Fibroblast of skin of back (primary cell): Measurements from ENCODE around the gene ARHGEF28.
A peak's percentile ranks its signal among the peaks of the same experiment; 100 is the strongest.

Source experiments
- DNase-seq: peaks from one replicate; pipeline ENCODE4 v3.0.0-alpha.2; 2013

The ARHGEF28 gene

DNA sequence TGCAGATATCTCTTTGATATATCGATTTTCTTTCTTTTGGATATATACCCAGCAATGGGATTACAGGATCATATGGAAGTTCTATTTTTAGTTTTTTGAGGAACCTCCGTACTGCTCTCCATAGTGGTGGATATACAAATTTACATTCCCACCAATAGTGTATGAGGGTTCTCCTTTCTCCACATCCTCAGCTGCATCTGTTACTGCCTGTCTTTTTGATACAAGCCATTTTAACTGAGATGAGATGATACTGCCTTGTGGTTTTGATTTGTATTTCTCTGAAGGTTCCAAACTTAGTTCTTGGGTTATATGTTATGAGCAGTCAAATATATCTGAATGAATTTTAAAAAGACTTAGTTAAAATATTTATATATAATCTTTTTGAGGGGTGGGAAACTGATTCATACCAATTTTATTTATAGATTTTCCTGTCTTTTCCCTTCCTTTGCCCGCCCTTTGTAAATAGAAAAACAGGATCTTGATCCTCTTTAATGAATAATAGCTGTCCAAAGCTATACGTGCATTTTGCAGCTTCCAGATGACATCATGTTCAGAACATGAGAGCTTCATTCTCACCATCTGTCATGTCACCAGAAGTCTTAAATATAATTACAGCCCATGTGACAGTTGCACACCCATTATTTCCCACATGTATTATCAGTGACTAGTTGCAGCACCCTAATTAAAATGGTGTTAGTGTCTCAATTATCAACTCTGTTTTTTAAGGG is 6.2 kb upstream of the ARHGEF28 start:
- DNase-seq: no peak

DNA sequence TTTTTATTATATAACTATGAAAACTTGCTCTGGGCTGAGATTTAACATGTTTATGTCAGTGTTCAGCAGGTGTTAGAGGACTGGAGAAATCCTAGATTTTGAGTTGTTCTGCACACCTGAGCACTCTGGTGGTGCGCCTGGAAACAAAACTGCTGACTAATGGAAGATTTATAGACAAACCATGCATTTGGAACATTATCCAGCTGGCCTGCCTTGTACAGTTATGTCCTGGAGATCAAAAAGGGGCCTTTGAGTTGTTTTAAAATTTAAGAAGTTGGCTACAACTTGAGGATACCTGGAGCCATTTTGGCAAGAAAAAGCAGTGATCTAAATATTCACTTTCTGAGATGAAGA is 5.7 kb upstream of the ARHGEF28 start:
- no peak for DNase-seq

DNA sequence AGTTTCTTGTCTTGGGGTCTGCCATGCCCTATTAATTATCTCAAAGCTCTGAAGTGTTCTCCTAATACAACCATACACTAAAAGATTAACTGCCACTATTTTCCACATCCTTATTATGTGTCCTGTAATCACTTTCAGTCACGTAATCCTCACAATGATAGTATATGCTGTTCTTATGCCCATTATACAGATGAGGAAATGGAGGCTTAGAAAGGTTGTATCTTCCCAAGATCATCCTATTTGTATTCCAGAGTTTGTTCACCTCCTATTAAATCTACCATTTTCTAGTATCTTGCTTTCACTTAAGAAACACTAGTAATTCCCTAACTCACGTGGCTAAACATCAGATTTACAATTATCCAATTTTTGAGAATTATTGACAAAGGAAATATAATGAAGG is 2.9 kb upstream of the ARHGEF28 start:
- no peak for DNase-seq

GRCh38 chr5:73623901-73624404 is 2.0 kb upstream of the ARHGEF28 start:
- no peak for DNase-seq

GRCh38 chr5:73624888-73625287 is 1.1 kb upstream of the ARHGEF28 start:
- no peak for DNase-seq

DNA sequence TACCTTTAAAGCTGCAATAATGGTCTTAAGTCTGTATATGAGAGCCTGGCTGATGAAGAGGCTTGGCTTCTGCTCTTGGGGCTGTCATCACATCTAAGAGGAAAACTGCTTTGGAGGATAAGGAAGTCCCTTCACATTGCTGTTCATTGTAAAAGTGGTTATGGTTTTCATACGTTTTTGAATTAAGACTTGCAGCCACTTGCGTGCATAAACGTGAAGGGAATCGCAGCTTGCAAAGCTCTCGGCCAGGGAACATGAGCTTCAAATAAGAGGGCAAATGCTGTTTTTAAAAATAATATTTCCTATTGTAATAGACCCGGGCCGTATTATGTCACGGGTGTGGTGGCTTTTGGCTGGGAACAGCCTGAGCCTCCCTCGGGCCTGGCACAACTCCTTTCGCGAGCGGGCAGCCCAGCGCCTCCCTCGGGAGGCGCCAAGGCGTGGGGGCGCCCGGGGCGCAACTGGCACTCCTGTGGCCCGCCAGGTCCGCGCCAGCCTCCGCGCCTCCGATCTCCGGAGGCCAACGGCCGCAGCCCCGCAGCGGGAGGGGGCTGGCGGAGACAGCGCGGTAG is 538 bp upstream of the ARHGEF28 start:
- DNase-seq: no peak

GRCh38 chr5:73626814-73627313 is 868 bp downstream of the ARHGEF28 start:
- DNase-seq: no peak

GRCh38 chr5:73629456-73629855 is 3.5 kb downstream of the ARHGEF28 start:
- no peak for DNase-seq

GRCh38 chr5:73630765-73631164 is 4.8 kb downstream of the ARHGEF28 start:
- DNase-seq: no peak

DNA sequence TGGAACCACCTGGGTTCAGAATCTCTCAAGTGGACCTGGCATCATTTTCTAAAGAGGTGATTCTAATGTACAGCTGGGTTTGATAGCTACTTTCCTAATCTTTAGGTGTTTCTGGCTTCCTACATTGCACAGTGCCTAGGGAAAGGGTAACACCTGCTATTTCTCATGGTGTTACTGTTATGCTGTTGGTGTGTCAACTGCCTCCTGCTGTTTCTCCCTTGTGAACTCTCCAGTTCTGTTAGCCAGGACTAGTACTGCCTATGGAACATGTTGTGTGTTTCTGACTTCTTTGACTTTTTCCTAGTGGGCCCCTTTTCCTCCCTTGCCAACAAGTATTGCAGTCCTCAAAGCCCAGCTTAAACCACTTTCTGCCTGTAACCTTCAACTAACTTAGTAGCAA is 5.5 kb downstream of the ARHGEF28 start:
- no peak for DNase-seq

- DNase-seq: no peak
Observed at GRCh38 chr5:73633060-73633459, 7.1 kb downstream of the ARHGEF28 start.

- DNase-seq: no peak
Observed at GRCh38 chr5:73636408-73636807, 10.4 kb downstream of the ARHGEF28 start.

DNA sequence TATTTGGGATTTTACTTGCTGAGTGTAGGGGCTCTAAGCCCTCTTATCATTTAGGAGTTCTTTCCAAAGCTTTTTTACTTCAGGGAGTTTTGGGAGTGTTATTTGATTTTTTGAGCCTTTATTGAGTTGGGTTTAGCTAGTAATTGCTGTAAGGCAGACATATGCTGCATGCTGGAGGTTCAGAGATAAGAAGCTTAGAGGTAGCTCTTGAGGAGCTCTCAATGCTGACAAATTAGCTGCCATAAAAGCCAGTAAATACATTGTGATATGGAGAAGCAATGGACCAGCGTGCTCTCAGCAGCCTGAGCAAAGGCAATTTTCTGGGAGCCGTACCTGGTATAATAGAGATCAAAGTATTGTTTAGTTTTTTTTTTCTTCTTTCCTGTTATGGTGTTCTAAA is 11.6 kb downstream of the ARHGEF28 start:
- no peak for DNase-seq

GRCh38 chr5:73638344-73639095 is 12.5 kb downstream of the ARHGEF28 start:
- DNase-seq: peak; percentile 84

GRCh38 chr5:73640861-73641320 is 14.9 kb downstream of the ARHGEF28 start:
- DNase-seq: peak; percentile 76

DNA sequence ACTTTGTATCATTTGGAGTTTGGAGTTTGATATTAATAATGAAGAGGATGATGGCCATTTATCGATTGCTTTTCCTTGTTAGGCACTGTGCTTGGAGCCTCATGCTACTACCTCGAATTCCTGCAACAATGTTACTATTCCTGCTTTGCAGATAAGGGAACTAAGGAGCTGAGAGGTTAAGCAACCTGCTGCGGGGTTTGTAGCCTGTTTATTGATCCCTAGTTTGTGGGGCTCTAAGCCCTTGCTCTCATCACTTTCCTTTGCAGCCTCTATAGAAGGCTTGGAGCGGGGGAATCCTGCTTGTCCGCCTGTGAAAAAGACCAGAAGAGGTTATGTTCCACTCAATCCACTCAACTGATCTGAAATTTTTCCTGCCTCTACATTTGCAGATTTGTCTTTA is 15.8 kb downstream of the ARHGEF28 start:
- DNase-seq: no peak

- no peak for DNase-seq
Observed at GRCh38 chr5:73642344-73642743, 16.3 kb downstream of the ARHGEF28 start.

GRCh38 chr5:73644385-73644963 is 18.5 kb downstream of the ARHGEF28 start:
- DNase-seq: no peak

DNA sequence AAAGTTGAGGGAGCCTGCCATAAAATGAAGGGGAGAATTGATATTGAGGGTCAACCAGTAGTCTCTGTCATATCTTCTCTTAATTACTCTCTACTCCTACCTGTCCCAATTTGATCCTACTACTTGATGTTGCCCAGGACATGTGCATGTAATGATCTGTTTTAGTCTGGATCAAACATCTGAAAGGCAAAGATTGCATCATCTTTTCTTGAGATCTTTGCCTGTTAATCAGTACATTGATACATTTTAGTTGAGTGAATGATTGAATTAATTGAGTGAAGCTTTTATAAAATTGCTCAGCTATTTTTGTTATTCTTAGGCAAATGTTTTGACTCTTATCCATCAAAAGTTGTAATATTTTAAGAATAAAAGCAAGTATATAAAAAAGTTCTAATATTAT is 21.7 kb downstream of the ARHGEF28 start:
- DNase-seq: no peak

GRCh38 chr5:73648515-73648914 is 22.5 kb downstream of the ARHGEF28 start:
- DNase-seq: no peak

DNA sequence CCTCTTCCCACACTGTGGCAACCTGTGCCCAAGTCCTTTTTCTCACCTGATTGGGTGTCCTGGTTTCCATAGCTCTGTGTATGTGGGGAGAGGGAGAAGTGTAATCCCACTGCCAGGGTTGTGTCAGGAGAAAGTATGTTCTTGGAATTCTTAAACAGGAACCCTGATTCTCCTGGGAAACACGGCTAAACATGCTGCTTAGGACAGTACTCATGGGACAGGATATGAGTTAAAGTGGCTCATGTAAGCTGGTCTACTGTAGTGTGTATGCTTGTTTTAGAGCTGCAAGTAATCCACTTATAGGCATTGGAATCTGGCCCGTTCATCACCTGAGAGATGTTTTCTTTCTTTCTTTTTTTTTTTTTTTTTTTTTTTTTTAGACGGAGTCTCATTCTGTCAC is 23.9 kb downstream of the ARHGEF28 start:
- DNase-seq: no peak

- DNase-seq: no peak
Observed at GRCh38 chr5:73652391-73652790, 26.4 kb downstream of the ARHGEF28 start.

DNA sequence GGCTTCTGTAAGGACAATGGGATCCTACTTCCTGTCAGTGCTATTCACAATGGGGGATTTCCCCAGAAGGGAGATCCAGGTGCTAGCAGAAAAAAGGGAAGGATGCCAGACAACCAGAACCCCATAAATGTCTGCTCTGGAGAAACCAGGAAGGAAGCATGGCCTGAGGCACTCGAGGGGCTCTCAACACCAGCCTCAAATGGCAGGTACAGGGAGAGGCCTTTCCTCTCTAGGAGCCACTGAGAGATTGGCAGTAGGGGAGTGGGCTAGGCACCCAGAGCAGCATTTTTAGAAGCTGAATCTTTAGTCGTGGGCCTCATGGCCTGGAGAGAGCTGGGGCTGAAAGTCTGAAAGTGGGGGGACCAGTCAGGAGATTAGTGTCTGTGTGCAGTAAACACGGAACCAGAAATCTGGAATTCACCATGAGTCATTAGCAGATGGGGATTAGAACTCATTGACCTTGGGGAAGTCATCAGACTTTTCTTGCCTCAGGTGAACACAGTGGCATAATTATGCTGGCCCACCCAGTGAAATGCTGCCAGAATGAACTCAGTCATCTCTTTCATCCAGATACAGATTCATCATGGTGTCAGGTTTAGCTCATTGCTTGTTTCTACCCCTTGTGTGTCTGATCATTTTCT is 28.3 kb downstream of the ARHGEF28 start:
- DNase-seq: no peak
